ENCODE data around the gene CERCAM. TPM values are rescaled to one million over a fixed set of nuclear protein-coding genes. Genes with fewer than 3 reads are reported as not detected.

The CERCAM gene
- total and polyA plus RNA-seq, 2 of the 13 experiments (the other 11 are each of a cell fraction or from before 2014, with no cell fraction given), result 9.0 to 17.1 TPM

GRCh38 chr9:128438343-128439109 lies 17.9 kb downstream of the CERCAM start (continued):
- TF ChIP-seq PBX2 (CRISPR knock-in tag; IDR thresholded peaks at IDR 0.05), result no peak
- TF ChIP-seq DMTF1 (CRISPR knock-in tag; IDR thresholded peaks at IDR 0.05), result no peak
- peak; percentile 14; the same call in 1 of the 2 replicates for TF ChIP-seq CEBPG (CRISPR knock-in tag; IDR thresholded peaks at IDR 0.05)
- 0 out of 2 replicates have a peak, but pooled peaks have one; percentile 57 for TF ChIP-seq AHR (CRISPR knock-in tag; IDR thresholded peaks at IDR 0.05)
- no peak for TF ChIP-seq ZNF282 (IDR thresholded peaks at IDR 0.05; ENCODE audit: partially characterized antibody)
- 0 out of 2 replicates have a peak, but pooled peaks have one; percentile 17 for TF ChIP-seq PITX1 (CRISPR knock-in tag; IDR thresholded peaks at IDR 0.05)
- TF ChIP-seq KDM3A (CRISPR knock-in tag; IDR thresholded peaks at IDR 0.05; ENCODE audit: low read depth), result peak; percentile 62; the same call in 1 of the 2 replicates
- 0 out of 2 replicates have a peak, but pooled peaks have one; percentile 20 for TF ChIP-seq ZNF33B (CRISPR knock-in tag; IDR thresholded peaks at IDR 0.05)
- peak; percentile 59 for TF ChIP-seq MYC (CRISPR knock-in tag; IDR thresholded peaks at IDR 0.05; ENCODE audit: borderline replicate concordance)
- TF ChIP-seq ZNF225 (CRISPR knock-in tag; IDR thresholded peaks at IDR 0.05), result 0 out of 2 replicates have a peak, but pooled peaks have one; percentile 35
- no peak for TF ChIP-seq ZNF138 (CRISPR knock-in tag; IDR thresholded peaks at IDR 0.05; ENCODE audit: low read depth)
- TF ChIP-seq HOXA3 (CRISPR knock-in tag; IDR thresholded peaks at IDR 0.05), result peak; percentile 30; the same call in 1 of the 2 replicates
- peak; percentile 37; the same call in 1 of the 2 replicates for TF ChIP-seq RXRB (CRISPR knock-in tag; IDR thresholded peaks at IDR 0.05; ENCODE audit: borderline replicate concordance)
- peak; percentile 86; the same call in 1 of the 2 replicates for TF ChIP-seq ZNF691 (CRISPR knock-in tag; IDR thresholded peaks at IDR 0.05; ENCODE audit: borderline replicate concordance, low read depth)
- 0 out of 2 replicates have a peak, but pooled peaks have one; percentile 25 for TF ChIP-seq ZNF598 (CRISPR knock-in tag; IDR thresholded peaks at IDR 0.05; ENCODE audit: borderline replicate concordance)
- peak; percentile 57 for TF ChIP-seq AGO2 (optimal IDR thresholded peaks at IDR 0.05; ENCODE audit: low read depth, low read length)
- TF ChIP-seq DRAP1 (CRISPR knock-in tag; IDR thresholded peaks at IDR 0.05), result 0 out of 2 replicates have a peak, but pooled peaks have one; percentile 2

Data from HepG2 (cell line).